Measurements from ENCODE around the gene CUL9. TPM values are rescaled to one million over a fixed set of nuclear protein-coding genes. Genes with fewer than 3 reads are reported as not detected.

CUL9 gene
- polyA plus RNA-seq, 1 donor (not counting 4 experiments of a cell fraction or from before 2014, with no cell fraction given) = 21.6 TPM

DNA sequence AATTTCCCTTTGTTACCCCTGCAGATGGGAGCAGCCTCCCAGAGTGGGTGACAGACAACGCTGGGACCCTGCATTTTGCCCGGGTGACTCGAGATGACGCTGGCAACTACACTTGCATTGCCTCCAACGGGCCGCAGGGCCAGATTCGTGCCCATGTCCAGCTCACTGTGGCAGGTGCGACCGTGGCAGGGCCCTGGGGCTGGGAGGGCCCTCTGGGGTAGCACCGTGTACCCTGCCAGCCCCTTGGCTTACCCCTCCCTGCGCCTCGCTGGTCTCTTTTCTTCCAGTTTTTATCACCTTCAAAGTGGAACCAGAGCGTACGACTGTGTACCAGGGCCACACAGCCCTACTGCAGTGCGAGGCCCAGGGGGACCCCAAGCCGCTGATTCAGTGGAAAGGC lies 40.4 kb upstream of the CUL9 start:
- DNase-seq (ENCODE audit: low read depth, low spot score) (no peak), FAIRE-seq (no peak)
- Histone ChIP-seq H3K9me3 (ENCODE audit: control insufficient read depth, low read depth, low read length) (no peaks in the 10 kb centered on the region), H3K4me2 (ENCODE audit: control insufficient read depth, extremely low read depth, insufficient read depth, low read depth, low read length) (no peak overlapping the region), H3K27ac (ENCODE audit: control insufficient read depth, insufficient read depth, low read length) (no peak overlapping the region), H2AFZ (ENCODE audit: control insufficient read depth, low read length) (no peak overlapping the region), H3K9me1 (ENCODE audit: control insufficient read depth, extremely low read depth, insufficient read depth, low read length) (no peaks in the 10 kb centered on the region), H3K9ac (ENCODE audit: control insufficient read depth, extremely low read depth, insufficient read depth, low read length) (no peak overlapping the region), H3K36me3 (ENCODE audit: control insufficient read depth in 2 of 2, extremely low read depth in 1 of 2, insufficient read depth in 2 of 2, low read length in 2 of 2) (peaks cover 17 to 20% of the 10 kb centered on the region in 2 experiments), H3K4me3 (ENCODE audit: control insufficient read depth in 2 of 3, extremely low read depth in 1 of 3, insufficient read depth in 2 of 3, low read depth in 1 of 3, low read length in 3 of 3) (no peak overlapping the region), H3K4me1 (ENCODE audit: control insufficient read depth, extremely low read depth, insufficient read depth, low read length) (peaks cover 27% of the 10 kb centered on the region), H3K27me3 (ENCODE audit: control insufficient read depth, extremely low read depth, insufficient read depth, low read length) (no peaks in the 10 kb centered on the region), H4K20me1 (ENCODE audit: control insufficient read depth, extremely low read depth, insufficient read depth, low read length) (no peaks in the 10 kb centered on the region), H3K79me2 (ENCODE audit: control insufficient read depth, insufficient read depth, low read length) (no peaks in the 10 kb centered on the region)
- TF ChIP-seq CTCF (optimal IDR thresholded peaks at IDR 0.05 in 1 of 3, IDR thresholded peaks at IDR 0.05 in 1 of 3, conservative IDR thresholded peaks at IDR 0.05 in 1 of 3; ENCODE audit: extremely low read depth in 1 of 3, insufficient read depth in 2 of 3, low read length in 3 of 3) = no peak
- no peak for TF ChIP-seq EZH2 (IDR thresholded peaks at IDR 0.05; ENCODE audit: low read length)
- dilution Hi-C loops (cut with MboI; ENCODE audit: extremely low pct_ligation_motif_present, low sequenced_read_pairs) = no loop called here

DNA sequence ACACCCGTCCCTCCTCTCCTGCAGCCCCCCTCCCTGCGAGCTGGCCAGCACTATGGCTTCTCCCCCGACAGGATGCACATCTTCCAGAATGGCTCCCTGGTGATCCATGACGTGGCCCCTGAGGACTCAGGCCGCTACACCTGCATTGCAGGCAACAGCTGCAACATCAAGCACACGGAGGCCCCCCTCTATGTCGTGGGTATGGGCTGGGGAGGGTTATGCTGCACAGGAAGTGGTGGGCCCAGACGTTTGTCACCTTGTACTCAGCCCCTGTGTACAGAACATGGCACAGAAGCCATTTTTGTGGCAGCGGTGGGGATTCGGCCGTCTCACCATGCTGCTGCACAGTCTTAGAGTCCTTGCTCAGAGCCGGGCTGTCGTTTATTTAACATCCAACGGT lies 39.9 kb upstream of the CUL9 start:
- dilution Hi-C loops (cut with MboI; ENCODE audit: extremely low pct_ligation_motif_present, low sequenced_read_pairs) = no loop called here
- Histone ChIP-seq H3K9ac (ENCODE audit: control insufficient read depth, extremely low read depth, insufficient read depth, low read length) (no peak overlapping the region), H3K27ac (ENCODE audit: control insufficient read depth, insufficient read depth, low read length) (no peak overlapping the region), H4K20me1 (ENCODE audit: control insufficient read depth, extremely low read depth, insufficient read depth, low read length) (no peaks in the 10 kb centered on the region), H2AFZ (ENCODE audit: control insufficient read depth, low read length) (no peak overlapping the region), H3K36me3 (ENCODE audit: control insufficient read depth in 2 of 2, extremely low read depth in 1 of 2, insufficient read depth in 2 of 2, low read length in 2 of 2) (peaks cover 21 to 22% of the 10 kb centered on the region in 2 experiments), H3K79me2 (ENCODE audit: control insufficient read depth, insufficient read depth, low read length) (no peaks in the 10 kb centered on the region), H3K27me3 (ENCODE audit: control insufficient read depth, extremely low read depth, insufficient read depth, low read length) (no peaks in the 10 kb centered on the region), H3K4me3 (ENCODE audit: control insufficient read depth in 2 of 3, extremely low read depth in 1 of 3, insufficient read depth in 2 of 3, low read depth in 1 of 3, low read length in 3 of 3) (no peak overlapping the region), H3K4me2 (ENCODE audit: control insufficient read depth, extremely low read depth, insufficient read depth, low read depth, low read length) (no peak overlapping the region), H3K9me3 (ENCODE audit: control insufficient read depth, low read depth, low read length) (no peaks in the 10 kb centered on the region), H3K4me1 (ENCODE audit: control insufficient read depth, extremely low read depth, insufficient read depth, low read length) (peaks cover 27% of the 10 kb centered on the region), H3K9me1 (ENCODE audit: control insufficient read depth, extremely low read depth, insufficient read depth, low read length) (no peaks in the 10 kb centered on the region)
- FAIRE-seq (no peak), DNase-seq (ENCODE audit: low read depth, low spot score) (no peak)
- TF ChIP-seq EZH2 (IDR thresholded peaks at IDR 0.05; ENCODE audit: low read length) (no peak), CTCF (optimal IDR thresholded peaks at IDR 0.05 in 1 of 3, IDR thresholded peaks at IDR 0.05 in 1 of 3, conservative IDR thresholded peaks at IDR 0.05 in 1 of 3; ENCODE audit: extremely low read depth in 1 of 3, insufficient read depth in 2 of 3, low read length in 3 of 3) (no peak)
